ENCODE results near the gene ZNF782. TPM values are rescaled to one million over a fixed set of nuclear protein-coding genes. Genes with fewer than 3 reads are reported as not detected.

The ZNF782 gene
- total and polyA plus RNA-seq, 2 of the 8 experiments (the other 6 are each of a cell fraction or from before 2014, with no cell fraction given) = 1.4 to 7.4 TPM

GRCh38 chr9:96818533-96818932 lies 35.8 kb downstream of the ZNF782 start:
- Histone ChIP-seq H3K79me1 (ENCODE audit: low read depth, low read length) (no peaks in the 10 kb centered on the region), H3K9ac (replicated peaks in 1 of 4; ENCODE audit: extremely low read depth in 1 of 4, low read depth in 3 of 4, low read length in 3 of 4) (no peak overlapping the region), H2BK120ac (replicated peaks; ENCODE audit: low read depth, low read length) (no peak overlapping the region), H2BK5ac (ENCODE audit: low read depth, low read length) (no peak overlapping the region), H4K8ac (ENCODE audit: extremely low read depth, insufficient read depth, low read length) (no peak overlapping the region), H3K18ac (ENCODE audit: extremely low read depth, low read length) (no peak overlapping the region), H2AK5ac (ENCODE audit: low read depth, low read length) (no peak overlapping the region), H3K79me2 (ENCODE audit: control insufficient read depth in 1 of 2, insufficient read depth in 2 of 2, low read length in 2 of 2) (no peaks in the 10 kb centered on the region), H4K20me1 (replicated peaks in 1 of 2; ENCODE audit: control insufficient read depth in 1 of 2, insufficient read depth in 2 of 2, low read length in 2 of 2) (no peaks in the 10 kb centered on the region), H3K9me3 (ENCODE audit: insufficient read depth in 2 of 2, low read depth in 1 of 2, low read length in 1 of 2) (peaks cover 70 to 78% of the 10 kb centered on the region in 2 experiments), H3K36me3 (ENCODE audit: control insufficient read depth in 2 of 4, insufficient read depth in 4 of 4, low read length in 3 of 4) (peaks cover 0 to 52% (median 20%) of the 10 kb centered on the region in 4 experiments; a peak in 5 of 8 replicates), H3K4me3 (ENCODE audit: extremely low read depth in 1 of 4, insufficient read depth in 2 of 4, low read depth in 3 of 4, low read length in 4 of 4) (no peak overlapping the region), H3K4me2 (ENCODE audit: insufficient read depth in 1 of 2, low read depth in 2 of 2, low read length in 2 of 2) (no peak overlapping the region), H3K4me1 (replicated peaks in 1 of 4; ENCODE audit: control insufficient read depth in 3 of 4, insufficient read depth in 4 of 4, low read length in 3 of 4) (no peaks in the 10 kb centered on the region), H2AFZ (ENCODE audit: low read length) (no peak overlapping the region), H3K56ac (replicated peaks; ENCODE audit: insufficient read length, low read depth, low read length) (no peak overlapping the region), H2BK15ac (ENCODE audit: low read length) (no peak overlapping the region), H4K5ac (ENCODE audit: insufficient read length, low read depth, low read length) (no peak overlapping the region), H3K4ac (replicated peaks; ENCODE audit: insufficient read length, low read depth, low read length) (no peak overlapping the region), H3K27ac (ENCODE audit: low read depth, low read length) (no peak overlapping the region), H3K23ac (ENCODE audit: insufficient read length) (no peak overlapping the region), H3K23me2 (ENCODE audit: low read depth, low read length) (no peaks in the 10 kb centered on the region), H2BK20ac (ENCODE audit: low read length) (no peak overlapping the region), H3K14ac (ENCODE audit: insufficient read length) (no peak overlapping the region), H4K91ac (replicated peaks; ENCODE audit: insufficient read length, low read length) (no peak overlapping the region), H2BK12ac (ENCODE audit: low read depth, low read length) (no peak overlapping the region), H3K27me3 (replicated peaks in 1 of 4; ENCODE audit: control insufficient read depth in 3 of 4, extremely low read depth in 1 of 4, insufficient read depth in 3 of 4, low read length in 3 of 4) (no peaks in the 10 kb centered on the region)
- whole genome bisulfite sequencing, 2 experiments (ENCODE audit: extremely low coverage in 1 of 2, insufficient coverage in 1 of 2, insufficient read length in 1 of 2, insufficient replicate concordance in 2 of 2, low coverage in 1 of 2, low lambda C conversion rate in 2 of 2, missing lambda C conversion rate in 1 of 2) = 90% methylated on average over 6 of the region's 6 CpGs; no CpG with 5 or more reads in 1 of the 2 experiments
- CTCF ChIA-PET (ENCODE audit: partially characterized antibody) = interaction anchor here (1.3 kb wide), 1 partner anchor 38 kb away, joined by 4 read pairs; no protein-coding TSS in a partner anchor
- TF ChIP-seq BCL11A (IDR thresholded peaks at IDR 0.05; ENCODE audit: low read depth in 2 of 2, low read length in 2 of 2) (no peak), ZNF274 (IDR thresholded peaks at IDR 0.05; ENCODE audit: borderline replicate concordance, extremely low read depth, low read length) (peak; percentile 99), HDAC6 (IDR thresholded peaks at IDR 0.05; ENCODE audit: low read depth, low read length) (no peak), SAP30 (IDR thresholded peaks at IDR 0.05; ENCODE audit: insufficient read depth, insufficient replicate concordance, low read length) (no peak)
- FAIRE-seq (no peak), DNase-seq (ENCODE audit: low read depth in 1 of 2, low spot score in 2 of 2) (no peak)
- POLR2A ChIA-PET (ENCODE audit: partially characterized antibody) = interaction anchor here (0.7 to 1.2 kb wide), 2 partner anchors 17 to 40 kb away, joined by 3 read pairs; partner anchors contain the start of gene ZNF510
